GM23338 (cell line): ENCODE measurements around the gene OR8S1. TPM values are rescaled to one million over a fixed set of nuclear protein-coding genes. Genes with fewer than 3 reads are reported as not detected.

Experiments
- ATAC-seq: fragments of 200-7000 bp; cut with Tn5 transposase; 3 replicates; pipeline ENCODE4 v1.9.1; 2020
- DNase-seq: peaks from one replicate; pipeline ENCODE4 v3.0.0-alpha.2; 2015; ENCODE audit warnings: low spot score
- H2AFZ ChIP-seq: fragments of 200-600 bp; sonication (generic); 2 replicates; pipeline ENCODE4 v1.8.0; 2016; ENCODE audit warnings: antibody characterized with exemption, mild to moderate bottlenecking, moderate library complexity
- H3F3A ChIP-seq: fragments of 200-600 bp; sonication (generic); replicated peaks from 2 replicates; pipeline ENCODE4 v1.8.0; 2017; ENCODE audit warnings: antibody characterized with exemption, mixed run types, low read depth
- H3K27ac ChIP-seq: fragments of 200-600 bp; sonication (generic); 2 replicates; pipeline ENCODE4 v1.6.1; 2016; ENCODE audit warnings: low read depth
- H3K27me3 ChIP-seq: fragments of 200-600 bp; sonication (generic); 2 replicates; pipeline ENCODE4 v1.8.0; 2016; ENCODE audit warnings: mild to moderate bottlenecking, mixed run types, moderate library complexity; ENCODE audit not compliant: insufficient read depth
- H3K36me3 ChIP-seq: fragments of 200-600 bp; sonication (generic); 2 replicates; pipeline ENCODE4 v1.8.0; 2016; ENCODE audit warnings: mild to moderate bottlenecking; ENCODE audit not compliant: insufficient read depth
- H3K4me1 ChIP-seq: fragments of 200-600 bp; sonication (generic); 2 replicates; pipeline ENCODE4 v1.8.0; 2016; ENCODE audit warnings: mild to moderate bottlenecking, moderate library complexity; ENCODE audit not compliant: insufficient read depth
- H3K4me2 ChIP-seq: fragments of 200-600 bp; sonication (generic); 2 replicates; pipeline ENCODE4 v1.7.1; 2017; ENCODE audit warnings: mixed run types
- H3K4me3 ChIP-seq: fragments of 200-600 bp; sonication (generic); 2 replicates; pipeline ENCODE4 v1.6.1; 2016; ENCODE audit warnings: mixed run types
- H3K79me2 ChIP-seq: fragments of 200-600 bp; sonication (generic); replicated peaks from 2 replicates; pipeline ENCODE4 v1.8.0; 2017; ENCODE audit warnings: mild to moderate bottlenecking; ENCODE audit not compliant: insufficient read depth
- H3K9me2 ChIP-seq: fragments of 200-600 bp; sonication (generic); 2 replicates; pipeline ENCODE4 v1.8.0; 2017; ENCODE audit not compliant: insufficient read depth
- H4K20me1 ChIP-seq: fragments of 200-600 bp; sonication (generic); replicated peaks from 2 replicates; pipeline ENCODE4 v1.8.0; 2017; ENCODE audit warnings: mild to moderate bottlenecking; ENCODE audit not compliant: insufficient read depth
- H3K27ac Mint-ChIP-seq: 2 replicates; pipeline ENCODE4 v1.8.0; 2020; ENCODE audit warnings: inconsistent platforms, mild to moderate bottlenecking, moderate library complexity, mixed read lengths
- H3K27me3 Mint-ChIP-seq: 3 replicates; pipeline ENCODE4 v1.8.0; 2022; ENCODE audit warnings: low read depth, mild to moderate bottlenecking, moderate library complexity, mixed read lengths, inconsistent platforms; ENCODE audit not compliant: insufficient read depth, poor library complexity
- H3K36me3 Mint-ChIP-seq: 3 replicates; pipeline ENCODE4 v1.8.0; 2021; ENCODE audit warnings: low read depth, mild to moderate bottlenecking, inconsistent platforms, moderate library complexity, mixed read lengths
- H3K4me1 Mint-ChIP-seq: 3 replicates; pipeline ENCODE4 v1.8.0; 2020; ENCODE audit warnings: mild to moderate bottlenecking, inconsistent platforms, mixed read lengths
- H3K4me3 Mint-ChIP-seq: 3 replicates; pipeline ENCODE4 v1.8.0; 2021; ENCODE audit warnings: moderate library complexity, mild to moderate bottlenecking, inconsistent platforms, mixed read lengths
- H3K9me3 Mint-ChIP-seq: 3 replicates; pipeline ENCODE4 v1.8.0; 2020; ENCODE audit warnings: moderate library complexity, mild to moderate bottlenecking, inconsistent platforms, mixed read lengths
- CREB1 ChIP-seq: fragments of 250-450 bp; sonication (Bioruptor Pico); IDR thresholded peaks from 2 replicates; pipeline ENCODE4 v1.5.0; 2020; ENCODE audit warnings: low read depth, mild to moderate bottlenecking, moderate library complexity
- ETS1 ChIP-seq: IDR thresholded peaks from 2 replicates; pipeline ENCODE4 v1.6.1; 2016; ENCODE audit warnings: antibody characterized with exemption
- EZH2 ChIP-seq: fragments of 200-600 bp; sonication (generic); IDR thresholded peaks from one replicate; pipeline ENCODE4 v1.8.0; 2017; ENCODE audit warnings: antibody characterized with exemption, mild to moderate bottlenecking, low read depth; ENCODE audit not compliant: unreplicated experiment
- EZH2phosphoT487 ChIP-seq: fragments of 200-600 bp; sonication (generic); IDR thresholded peaks from one replicate; pipeline ENCODE4 v1.8.1; 2018; ENCODE audit warnings: antibody characterized with exemption; ENCODE audit not compliant: unreplicated experiment
- JUNB ChIP-seq: IDR thresholded peaks from one replicate; pipeline ENCODE4 v1.6.1; 2016; ENCODE audit warnings: antibody characterized with exemption; ENCODE audit not compliant: unreplicated experiment
- NANOG ChIP-seq: IDR thresholded peaks from 2 replicates; pipeline ENCODE4 v1.6.1; 2016; ENCODE audit warnings: antibody characterized with exemption, borderline replicate concordance
- REST ChIP-seq: IDR thresholded peaks from one replicate; pipeline ENCODE4 v1.6.1; 2018; ENCODE audit warnings: antibody characterized with exemption; ENCODE audit not compliant: unreplicated experiment
- STAT1 ChIP-seq: IDR thresholded peaks from one replicate; pipeline ENCODE4 v1.6.1; 2016; ENCODE audit warnings: antibody characterized with exemption; ENCODE audit not compliant: unreplicated experiment
- ZNF114 ChIP-seq: fragments of 250-450 bp; sonication (Bioruptor Pico); IDR thresholded peaks from 2 replicates; pipeline ENCODE4 v1.5.0; 2020; ENCODE audit warnings: mild to moderate bottlenecking, moderate library complexity
- ZNF331 ChIP-seq: fragments of 250-450 bp; sonication (Bioruptor Pico); IDR thresholded peaks from 2 replicates; pipeline ENCODE4 v1.5.0; 2020; ENCODE audit warnings: low read depth, mild to moderate bottlenecking, moderate library complexity
- polyA plus RNA-seq: library from polyadenylated mRNA; unstranded; fragments of >200 nt; fragmentation: Nextera tagmentation; extraction: Ambion mirVana; gene quantifications from 2 replicates; pipeline ENCODE4 v1.2.1, GENCODE V29; 2016
- total RNA-seq: library from RNA; depleted of rRNA; stranded (reverse); fragments of >200 nt; shearing (Covaris generic); gene quantifications from 2 replicates; pipeline ENCODE4 v1.2.3, GENCODE V29; 2014
- TF ChIP-seq, protein P1 (sequence below), 2 experiments: fragments of 200-600 bp in 1 of 2; sonication (generic) in 1 of 2; conservative IDR thresholded peaks; 2 replicates each; pipeline versions ENCODE4 v1.5.1 to v1.6.1; 2016 to 2017; ENCODE audit warnings: antibody characterized with exemption in 2 of 2, low read depth in 2 of 2, mild to moderate bottlenecking in 2 of 2, moderate library complexity in 1 of 2
- TF ChIP-seq, protein P2 (sequence below): fragments of 250-450 bp; sonication (Bioruptor Pico); IDR thresholded peaks from 2 replicates; pipeline ENCODE4 v1.5.0; 2020; ENCODE audit warnings: mild to moderate bottlenecking, moderate library complexity

OR8S1 gene
- total and polyA plus RNA-seq, 2 experiments from 2014 or later: not detected

DNA sequence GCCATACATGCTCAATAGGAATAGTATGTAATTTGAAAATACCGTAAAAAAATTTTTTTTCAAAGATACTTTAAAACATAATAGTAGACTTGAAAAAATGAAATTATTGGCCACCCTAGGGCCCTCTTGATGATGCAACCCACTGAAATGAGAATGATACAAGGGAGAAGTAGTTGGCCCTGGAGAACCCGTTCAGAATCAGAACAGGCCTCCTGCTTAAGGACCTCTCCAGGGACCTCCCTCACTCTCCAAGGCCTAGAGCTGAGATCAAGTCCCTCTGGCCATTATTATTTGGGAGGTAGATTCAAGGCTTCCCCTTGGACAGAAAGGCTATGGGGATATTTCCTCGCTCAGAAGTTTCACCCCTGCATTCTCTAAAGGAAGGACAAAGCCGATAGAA is 32.5 kb downstream of the OR8S1 start (continued):
- TF ChIP-seq NANOG: no peak

GRCh38 chr12:48567731-48568130 is 42.3 kb downstream of the OR8S1 start:
- Mint-ChIP-seq H3K4me1 (no peaks in the 10 kb centered on the region), H3K4me3 (no peak overlapping the region)
- no peaks in the 10 kb centered on the region for H3K79me2 ChIP-seq

More at GRCh38 chr12:48567731-48568130, 42.3 kb downstream of the OR8S1 start:
- Histone ChIP-seq H3K9me2 (no peaks in the 10 kb centered on the region), H4K20me1 (no peaks in the 10 kb centered on the region), H3K4me2 (no peak overlapping the region), H3K4me3 (no peak overlapping the region), H3K36me3 (no peaks in the 10 kb centered on the region), H3K27me3 (no peaks in the 10 kb centered on the region), H3F3A (no peaks in the 10 kb centered on the region), H3K27ac (no peak overlapping the region), H3K4me1 (no peaks in the 10 kb centered on the region), H2AFZ (no peak overlapping the region)
- DNase-seq (no peak), ATAC-seq (no peak)
- Mint-ChIP-seq H3K27me3 (peaks cover 2% of the 10 kb centered on the region), H3K9me3 (no peaks in the 10 kb centered on the region; the same call in 1 of the 3 replicates), H3K27ac (no peak overlapping the region), H3K36me3 (no peaks in the 10 kb centered on the region)
- no peak for TF ChIP-seq JUNB
- no peak for TF ChIP-seq STAT1
- TF ChIP-seq REST: no peak
- no peak for TF ChIP-seq EZH2phosphoT487
- no peak for TF ChIP-seq ZNF331 (CRISPR knock-in tag)
- no peak for TF ChIP-seq CREB1
- TF ChIP-seq EZH2: no peak
- no peak for TF ChIP-seq ETS1
- no peak for TF ChIP-seq NANOG
- TF ChIP-seq, protein P1, sequence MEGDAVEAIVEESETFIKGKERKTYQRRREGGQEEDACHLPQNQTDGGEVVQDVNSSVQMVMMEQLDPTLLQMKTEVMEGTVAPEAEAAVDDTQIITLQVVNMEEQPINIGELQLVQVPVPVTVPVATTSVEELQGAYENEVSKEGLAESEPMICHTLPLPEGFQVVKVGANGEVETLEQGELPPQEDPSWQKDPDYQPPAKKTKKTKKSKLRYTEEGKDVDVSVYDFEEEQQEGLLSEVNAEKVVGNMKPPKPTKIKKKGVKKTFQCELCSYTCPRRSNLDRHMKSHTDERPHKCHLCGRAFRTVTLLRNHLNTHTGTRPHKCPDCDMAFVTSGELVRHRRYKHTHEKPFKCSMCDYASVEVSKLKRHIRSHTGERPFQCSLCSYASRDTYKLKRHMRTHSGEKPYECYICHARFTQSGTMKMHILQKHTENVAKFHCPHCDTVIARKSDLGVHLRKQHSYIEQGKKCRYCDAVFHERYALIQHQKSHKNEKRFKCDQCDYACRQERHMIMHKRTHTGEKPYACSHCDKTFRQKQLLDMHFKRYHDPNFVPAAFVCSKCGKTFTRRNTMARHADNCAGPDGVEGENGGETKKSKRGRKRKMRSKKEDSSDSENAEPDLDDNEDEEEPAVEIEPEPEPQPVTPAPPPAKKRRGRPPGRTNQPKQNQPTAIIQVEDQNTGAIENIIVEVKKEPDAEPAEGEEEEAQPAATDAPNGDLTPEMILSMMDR (conservative IDR thresholded peaks at IDR 0.05; ENCODE audit: low read depth in 2 of 2): no peak
- TF ChIP-seq, protein P2, sequence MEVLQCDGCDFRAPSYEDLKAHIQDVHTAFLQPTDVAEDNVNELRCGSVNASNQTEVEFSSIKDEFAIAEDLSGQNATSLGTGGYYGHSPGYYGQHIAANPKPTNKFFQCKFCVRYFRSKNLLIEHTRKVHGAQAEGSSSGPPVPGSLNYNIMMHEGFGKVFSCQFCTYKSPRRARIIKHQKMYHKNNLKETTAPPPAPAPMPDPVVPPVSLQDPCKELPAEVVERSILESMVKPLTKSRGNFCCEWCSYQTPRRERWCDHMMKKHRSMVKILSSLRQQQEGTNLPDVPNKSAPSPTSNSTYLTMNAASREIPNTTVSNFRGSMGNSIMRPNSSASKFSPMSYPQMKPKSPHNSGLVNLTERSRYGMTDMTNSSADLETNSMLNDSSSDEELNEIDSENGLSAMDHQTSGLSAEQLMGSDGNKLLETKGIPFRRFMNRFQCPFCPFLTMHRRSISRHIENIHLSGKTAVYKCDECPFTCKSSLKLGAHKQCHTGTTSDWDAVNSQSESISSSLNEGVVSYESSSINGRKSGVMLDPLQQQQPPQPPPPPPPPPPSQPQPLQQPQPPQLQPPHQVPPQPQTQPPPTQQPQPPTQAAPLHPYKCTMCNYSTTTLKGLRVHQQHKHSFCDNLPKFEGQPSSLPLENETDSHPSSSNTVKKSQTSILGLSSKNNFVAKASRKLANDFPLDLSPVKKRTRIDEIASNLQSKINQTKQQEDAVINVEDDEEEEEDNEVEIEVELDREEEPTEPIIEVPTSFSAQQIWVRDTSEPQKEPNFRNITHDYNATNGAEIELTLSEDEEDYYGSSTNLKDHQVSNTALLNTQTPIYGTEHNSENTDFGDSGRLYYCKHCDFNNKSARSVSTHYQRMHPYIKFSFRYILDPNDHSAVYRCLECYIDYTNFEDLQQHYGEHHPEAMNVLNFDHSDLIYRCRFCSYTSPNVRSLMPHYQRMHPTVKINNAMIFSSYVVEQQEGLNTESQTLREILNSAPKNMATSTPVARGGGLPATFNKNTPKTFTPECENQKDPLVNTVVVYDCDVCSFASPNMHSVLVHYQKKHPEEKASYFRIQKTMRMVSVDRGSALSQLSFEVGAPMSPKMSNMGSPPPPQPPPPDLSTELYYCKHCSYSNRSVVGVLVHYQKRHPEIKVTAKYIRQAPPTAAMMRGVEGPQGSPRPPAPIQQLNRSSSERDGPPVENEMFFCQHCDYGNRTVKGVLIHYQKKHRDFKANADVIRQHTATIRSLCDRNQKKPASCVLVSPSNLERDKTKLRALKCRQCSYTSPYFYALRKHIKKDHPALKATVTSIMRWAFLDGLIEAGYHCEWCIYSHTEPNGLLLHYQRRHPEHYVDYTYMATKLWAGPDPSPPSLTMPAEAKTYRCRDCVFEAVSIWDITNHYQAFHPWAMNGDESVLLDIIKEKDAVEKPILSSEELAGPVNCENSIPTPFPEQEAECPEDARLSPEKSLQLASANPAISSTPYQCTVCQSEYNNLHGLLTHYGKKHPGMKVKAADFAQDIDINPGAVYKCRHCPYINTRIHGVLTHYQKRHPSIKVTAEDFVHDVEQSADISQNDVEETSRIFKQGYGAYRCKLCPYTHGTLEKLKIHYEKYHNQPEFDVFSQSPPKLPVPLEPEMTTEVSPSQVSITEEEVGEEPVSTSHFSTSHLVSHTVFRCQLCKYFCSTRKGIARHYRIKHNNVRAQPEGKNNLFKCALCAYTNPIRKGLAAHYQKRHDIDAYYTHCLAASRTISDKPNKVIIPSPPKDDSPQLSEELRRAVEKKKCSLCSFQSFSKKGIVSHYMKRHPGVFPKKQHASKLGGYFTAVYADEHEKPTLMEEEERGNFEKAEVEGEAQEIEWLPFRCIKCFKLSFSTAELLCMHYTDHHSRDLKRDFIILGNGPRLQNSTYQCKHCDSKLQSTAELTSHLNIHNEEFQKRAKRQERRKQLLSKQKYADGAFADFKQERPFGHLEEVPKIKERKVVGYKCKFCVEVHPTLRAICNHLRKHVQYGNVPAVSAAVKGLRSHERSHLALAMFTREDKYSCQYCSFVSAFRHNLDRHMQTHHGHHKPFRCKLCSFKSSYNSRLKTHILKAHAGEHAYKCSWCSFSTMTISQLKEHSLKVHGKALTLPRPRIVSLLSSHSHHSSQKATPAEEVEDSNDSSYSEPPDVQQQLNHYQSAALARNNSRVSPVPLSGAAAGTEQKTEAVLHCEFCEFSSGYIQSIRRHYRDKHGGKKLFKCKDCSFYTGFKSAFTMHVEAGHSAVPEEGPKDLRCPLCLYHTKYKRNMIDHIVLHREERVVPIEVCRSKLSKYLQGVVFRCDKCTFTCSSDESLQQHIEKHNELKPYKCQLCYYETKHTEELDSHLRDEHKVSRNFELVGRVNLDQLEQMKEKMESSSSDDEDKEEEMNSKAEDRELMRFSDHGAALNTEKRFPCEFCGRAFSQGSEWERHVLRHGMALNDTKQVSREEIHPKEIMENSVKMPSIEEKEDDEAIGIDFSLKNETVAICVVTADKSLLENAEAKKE (CRISPR knock-in tag): no peak
- no peak for TF ChIP-seq ZNF114 (CRISPR knock-in tag)
